Measurements from ENCODE around the gene SPATA16.

GRCh38 chr3:172859041-172859440 lies 282.0 kb downstream of the SPATA16 start:
- TF ChIP-seq POLR2AphosphoS5 (IDR thresholded peaks at IDR 0.05) (no peak), POLR2A (IDR thresholded peaks at IDR 0.05) (no peak)

Data from sigmoid colon (tissue), 4 donors.